Measurements from ENCODE around the gene LEF1. TPM values are rescaled to one million over a fixed set of nuclear protein-coding genes. Genes with fewer than 3 reads are reported as not detected.

Gene LEF1
- total RNA-seq, 2 donors from 2014 or later: 130 to 175 TPM

GRCh38 chr4:108135549-108136209 lies 33.1 kb downstream of the LEF1 start:
- no peaks in the 10 kb centered on the region for H3K9me3 Mint-ChIP-seq
- peaks cover 97% of the 10 kb centered on the region for H3K4me1 Mint-ChIP-seq (ENCODE audit: low read depth)
- H3K27ac Mint-ChIP-seq: peak overlapping the region; percentile 75
- H3K27me3 Mint-ChIP-seq (ENCODE audit: low read depth): no peaks in the 10 kb centered on the region
- peak overlapping the region; percentile 75 to 85 for H3K4me3 Mint-ChIP-seq
- peaks cover 4 to 15% of the 10 kb centered on the region in 2 donors for H3K36me3 Mint-ChIP-seq (ENCODE audit: insufficient read depth in 2 of 2)
- no peak for DNase-seq
- ATAC-seq (replicated peaks in 1 of 2): peak; percentile 33 to 56

GRCh38 chr4:108130955-108131354 lies 37.8 kb downstream of the LEF1 start:
- DNase-seq (no peak), ATAC-seq (replicated peaks in 1 of 2) (no peak)
- H3K27me3 Mint-ChIP-seq (ENCODE audit: low read depth): no peaks in the 10 kb centered on the region
- H3K27ac Mint-ChIP-seq: peak overlapping the region; percentile 52
- H3K4me1 Mint-ChIP-seq (ENCODE audit: low read depth): peaks cover 98% of the 10 kb centered on the region
- no peak overlapping the region for H3K4me3 Mint-ChIP-seq
- no peaks in the 10 kb centered on the region for H3K9me3 Mint-ChIP-seq
- peaks cover 4 to 14% of the 10 kb centered on the region in 2 donors for H3K36me3 Mint-ChIP-seq (ENCODE audit: insufficient read depth in 2 of 2)

- peak overlapping the region; percentile 52 to 64 for H3K4me3 Mint-ChIP-seq
- ATAC-seq (replicated peaks in 1 of 2): no peak
Observed at GRCh38 chr4:108129196-108129595, 39.5 kb downstream of the LEF1 start.

GRCh38 chr4:108126806-108127205 lies 41.9 kb downstream of the LEF1 start:
- peaks cover 82% of the 10 kb centered on the region for H3K4me1 Mint-ChIP-seq (ENCODE audit: low read depth)
- peak; percentile 51 to 60 for ATAC-seq (replicated peaks in 1 of 2)
- H3K36me3 Mint-ChIP-seq (ENCODE audit: insufficient read depth in 2 of 2): peaks cover 3 to 21% of the 10 kb centered on the region in 2 donors

More at GRCh38 chr4:108129196-108129595, 39.5 kb downstream of the LEF1 start:
- H3K36me3 Mint-ChIP-seq (ENCODE audit: insufficient read depth in 2 of 2): peaks cover 4 to 18% of the 10 kb centered on the region in 2 donors
- H3K9me3 Mint-ChIP-seq: no peaks in the 10 kb centered on the region
- H3K27me3 Mint-ChIP-seq (ENCODE audit: low read depth): no peaks in the 10 kb centered on the region
- H3K27ac Mint-ChIP-seq: peak overlapping the region; percentile 96
- peaks cover 83% of the 10 kb centered on the region for H3K4me1 Mint-ChIP-seq (ENCODE audit: low read depth)
- DNase-seq: no peak

GRCh38 chr4:108120789-108121188 lies 47.9 kb downstream of the LEF1 start:
- DNase-seq (no peak), ATAC-seq (replicated peaks in 1 of 2) (no peak)
- H3K4me1 Mint-ChIP-seq (ENCODE audit: low read depth): peaks cover 81% of the 10 kb centered on the region
- peaks cover 0 to 14% of the 10 kb centered on the region in 2 donors for H3K36me3 Mint-ChIP-seq (ENCODE audit: insufficient read depth in 2 of 2)
- peak overlapping the region; percentile 75 for H3K27ac Mint-ChIP-seq
- no peaks in the 10 kb centered on the region for H3K9me3 Mint-ChIP-seq
- no peaks in the 10 kb centered on the region for H3K27me3 Mint-ChIP-seq (ENCODE audit: low read depth)
- peak overlapping the region; percentile 28 to 75 for H3K4me3 Mint-ChIP-seq

More at GRCh38 chr4:108126806-108127205, 41.9 kb downstream of the LEF1 start:
- Mint-ChIP-seq H3K27me3 (ENCODE audit: low read depth) (no peaks in the 10 kb centered on the region), H3K27ac (peak overlapping the region; percentile 89), H3K9me3 (no peaks in the 10 kb centered on the region), H3K4me3 (peak overlapping the region; percentile 42 to 68)
- no peak for DNase-seq

GRCh38 chr4:108119199-108119800 lies 49.4 kb downstream of the LEF1 start:
- Mint-ChIP-seq H3K4me3 (peak overlapping the region; percentile 64 to 87), H3K4me1 (ENCODE audit: low read depth) (peaks cover 95% of the 10 kb centered on the region)

GRCh38 chr4:108118505-108118904 lies 50.2 kb downstream of the LEF1 start:
- ATAC-seq (replicated peaks in 1 of 2) (peak; percentile 14 to 25), DNase-seq (no peak)
- peaks cover 98% of the 10 kb centered on the region for H3K4me1 Mint-ChIP-seq (ENCODE audit: low read depth)
- H3K36me3 Mint-ChIP-seq (ENCODE audit: insufficient read depth in 2 of 2): peaks cover 0 to 4% of the 10 kb centered on the region in 2 donors
- peak overlapping the region; percentile 64 to 87 for H3K4me3 Mint-ChIP-seq
- H3K9me3 Mint-ChIP-seq: no peaks in the 10 kb centered on the region
- H3K27me3 Mint-ChIP-seq (ENCODE audit: low read depth): no peaks in the 10 kb centered on the region
- peak overlapping the region; percentile 68 for H3K27ac Mint-ChIP-seq

More at GRCh38 chr4:108119199-108119800, 49.4 kb downstream of the LEF1 start:
- H3K36me3 Mint-ChIP-seq (ENCODE audit: insufficient read depth in 2 of 2): peaks cover 0 to 10% of the 10 kb centered on the region in 2 donors
- ATAC-seq (replicated peaks in 1 of 2): no peak
- H3K27ac Mint-ChIP-seq: peak overlapping the region; percentile 68
- no peak for DNase-seq
- no peaks in the 10 kb centered on the region for H3K9me3 Mint-ChIP-seq
- no peaks in the 10 kb centered on the region for H3K27me3 Mint-ChIP-seq (ENCODE audit: low read depth)

GRCh38 chr4:108117418-108118182 lies 51.1 kb downstream of the LEF1 start:
- Mint-ChIP-seq H3K9me3 (no peaks in the 10 kb centered on the region), H3K27ac (peak overlapping the region; percentile 68), H3K4me1 (ENCODE audit: low read depth) (peaks cover 98% of the 10 kb centered on the region), H3K4me3 (peak overlapping the region; percentile 64 to 87), H3K36me3 (ENCODE audit: insufficient read depth in 2 of 2) (peaks cover 0 to 2% of the 10 kb centered on the region in 2 donors), H3K27me3 (ENCODE audit: low read depth) (no peaks in the 10 kb centered on the region)
- no peak for DNase-seq
- peak in 1 of 2 donors; percentile 16 for ATAC-seq (replicated peaks in 1 of 2)

- Mint-ChIP-seq H3K36me3 (ENCODE audit: insufficient read depth in 2 of 2) (peaks cover 0 to 2% of the 10 kb centered on the region in 2 donors), H3K27ac (peak overlapping the region; percentile 68), H3K4me3 (peak overlapping the region; percentile 64 to 87), H3K4me1 (ENCODE audit: low read depth) (peaks cover 98% of the 10 kb centered on the region), H3K27me3 (ENCODE audit: low read depth) (no peaks in the 10 kb centered on the region), H3K9me3 (no peaks in the 10 kb centered on the region)
- ATAC-seq (replicated peaks in 1 of 2) (peak; percentile 80 to 82), DNase-seq (peak; percentile 38 to 71)
Observed at GRCh38 chr4:108116423-108117168, 52.1 kb downstream of the LEF1 start.

- Mint-ChIP-seq H3K27ac (peak overlapping the region; percentile 68), H3K4me1 (ENCODE audit: low read depth) (peaks cover 98% of the 10 kb centered on the region), H3K36me3 (ENCODE audit: insufficient read depth in 2 of 2) (peaks cover 0 to 13% of the 10 kb centered on the region in 2 donors), H3K4me3 (peak overlapping the region; percentile 64 to 87), H3K27me3 (ENCODE audit: low read depth) (no peaks in the 10 kb centered on the region), H3K9me3 (no peaks in the 10 kb centered on the region)
- ATAC-seq (replicated peaks in 1 of 2) (no peak), DNase-seq (no peak)
Observed at GRCh38 chr4:108115168-108115526, 53.6 kb downstream of the LEF1 start.

- no peak for ATAC-seq (replicated peaks in 1 of 2)
- no peak for DNase-seq
- no peaks in the 10 kb centered on the region for H3K9me3 Mint-ChIP-seq
- peaks cover 0 to 13% of the 10 kb centered on the region in 2 donors for H3K36me3 Mint-ChIP-seq (ENCODE audit: insufficient read depth in 2 of 2)
- H3K4me1 Mint-ChIP-seq (ENCODE audit: low read depth): peaks cover 100% of the 10 kb centered on the region
- peak overlapping the region; percentile 68 for H3K27ac Mint-ChIP-seq
- H3K27me3 Mint-ChIP-seq (ENCODE audit: low read depth): no peaks in the 10 kb centered on the region
- peak overlapping the region; percentile 64 to 87 for H3K4me3 Mint-ChIP-seq
Observed at GRCh38 chr4:108114503-108114902, 54.2 kb downstream of the LEF1 start.

- Mint-ChIP-seq H3K27me3 (ENCODE audit: low read depth) (no peaks in the 10 kb centered on the region), H3K27ac (peak overlapping the region; percentile 91), H3K4me3 (peak overlapping the region; percentile 64 to 87), H3K9me3 (no peaks in the 10 kb centered on the region), H3K4me1 (ENCODE audit: low read depth) (peaks cover 100% of the 10 kb centered on the region), H3K36me3 (ENCODE audit: insufficient read depth in 2 of 2) (peaks cover 0 to 15% of the 10 kb centered on the region in 2 donors)
- DNase-seq: peak; percentile 45 to 55
- ATAC-seq (replicated peaks in 1 of 2): peak; percentile 21 to 34
Observed at GRCh38 chr4:108113229-108113628, 55.5 kb downstream of the LEF1 start.

All from activated T-cell treated with anti-CD3 and anti-CD28 coated beads, Interleukin-2, amount 50 U/mL, for 72 hours (primary cell).